HCT116 (cell line): ENCODE measurements around the gene CDKL5. TPM values are rescaled to one million over a fixed set of nuclear protein-coding genes. Genes with fewer than 3 reads are reported as not detected.

Experiments used
- ATAC-seq: fragments of 200-7000 bp; cut with Tn5 transposase; 2 replicates; pipeline ENCODE4 v1.9.1; 2020; ENCODE audit warnings: mild to moderate bottlenecking, moderate library complexity
- BruUV-seq: library from RNA; stranded (reverse); fragments of 400-500 nt; replicated peaks from 2 replicates; lab custom pipeline; 2021; lab: Mats Ljungman, UMichigan
- CTCF ChIA-PET: fragments of 300-600 bp; sonication (Branson Sonifier 250); formaldehyde crosslinking; loops from one replicate; lab custom pipeline; 2021; ENCODE audit warnings: antibody characterized with exemption; lab: Charles Lee
- POLR2A ChIA-PET: fragments of 300-600, 350-600 bp; sonication (Branson Sonifier 250); formaldehyde crosslinking; loops from one replicate; lab custom pipeline; 2021; ENCODE audit warnings: antibody characterized with exemption; lab: Charles Lee
- RAD21 ChIA-PET, 2 experiments: fragments of 300-600 bp; sonication (Branson Sonifier 250); formaldehyde crosslinking; loops; one replicate each; lab custom pipeline; 2023; ENCODE audit warnings: low total read pairs in 2 of 2; ENCODE audit not compliant: uncharacterized antibody in 2 of 2, unreplicated experiment in 2 of 2, low non-redundant PET in 1 of 2; lab: Charles Lee
- DNase-seq: peaks from one replicate; pipeline ENCODE4 v3.0.0-alpha.2; 2010; ENCODE audit warnings: low read depth, low spot score
- H2AFZ ChIP-seq: fragments of 200-600 bp; shearing (Covaris generic), sonication (generic); 2 replicates; pipeline ENCODE4 v1.6.1; 2017; ENCODE audit warnings: low read depth, mixed run types, mixed read lengths, antibody characterized with exemption, low read length; ENCODE audit not compliant: poor library complexity, severe bottlenecking
- H3K27ac ChIP-seq: 2 replicates; pipeline ENCODE4 v1.5.1; 2012; ENCODE audit warnings: low read depth, low read length
- H3K27me3 ChIP-seq: fragments of 200-600 bp; sonication (generic); 2 replicates; pipeline ENCODE4 v1.6.1; 2016; ENCODE audit warnings: mixed run types, low read length, mixed read lengths; ENCODE audit not compliant: insufficient read depth
- H3K36me3 ChIP-seq, 2 experiments: fragments of 200-500 bp in 1 of 2; fragments of 200-600 bp in 1 of 2; sonication (Bioruptor generic) in 1 of 2; sonication (generic) in 1 of 2; 2 replicates each; pipeline versions ENCODE4 v1.5.1 to v1.6.1; 2014 to 2016; ENCODE audit warnings: low read length in 2 of 2, inconsistent platforms in 1 of 2, mixed read lengths in 1 of 2, mixed run types in 1 of 2; ENCODE audit not compliant: insufficient read depth in 2 of 2, control insufficient read depth in 1 of 2
- H3K4me1 ChIP-seq, 2 experiments: fragments of 200-600 bp in 1 of 2; sonication (generic) in 1 of 2; 2 replicates each; pipeline versions ENCODE4 v1.5.1 to v1.6.1; 2012 to 2017; ENCODE audit warnings: low read length in 2 of 2, inconsistent platforms in 1 of 2, mild to moderate bottlenecking in 1 of 2, mixed read lengths in 1 of 2, mixed run types in 1 of 2, moderate library complexity in 1 of 2; ENCODE audit not compliant: insufficient read depth in 2 of 2, control insufficient read depth in 1 of 2
- H3K4me2 ChIP-seq: fragments of 200-600 bp; sonication (generic); 2 replicates; pipeline ENCODE4 v1.6.1; 2017; ENCODE audit warnings: mixed run types, low read length, mixed read lengths
- H3K4me3 ChIP-seq, 2 experiments: fragments of 200-600 bp in 1 of 2; sonication (generic) in 1 of 2; replicated peaks in 1 of 2; 2 replicates each; pipeline ENCODE4 v1.5.1; 2011 to 2016; ENCODE audit warnings: low read length in 2 of 2, control low read depth in 1 of 2, low read depth in 1 of 2, mild to moderate bottlenecking in 1 of 2, mixed read lengths in 1 of 2, mixed run types in 1 of 2
- H3K79me2 ChIP-seq: fragments of 200-600 bp; sonication (generic); 2 replicates; pipeline ENCODE4 v1.6.1; 2017; ENCODE audit warnings: mild to moderate bottlenecking, mixed run types, low read length, moderate library complexity, mixed read lengths; ENCODE audit not compliant: insufficient read depth
- H3K9ac ChIP-seq: fragments of 200-600 bp; sonication (generic); 2 replicates; pipeline ENCODE4 v1.6.1; 2016; ENCODE audit warnings: low read length, mixed read lengths
- H3K9me2 ChIP-seq: fragments of 200-600 bp; sonication (generic), shearing (Covaris generic); 2 replicates; pipeline ENCODE4 v1.6.1; 2017; ENCODE audit warnings: mixed run types, mild to moderate bottlenecking, moderate library complexity; ENCODE audit not compliant: insufficient read depth
- H3K9me3 ChIP-seq, 2 experiments: fragments of 200-500 bp in 1 of 2; fragments of 200-600 bp in 1 of 2; sonication (Bioruptor generic) in 1 of 2; sonication (generic) in 1 of 2; 2 replicates each; pipeline ENCODE4 v1.6.1; 2014 to 2017; ENCODE audit warnings: low read length in 2 of 2, mixed read lengths in 2 of 2, inconsistent platforms in 1 of 2, low read depth in 1 of 2, mild to moderate bottlenecking in 1 of 2, mixed run types in 1 of 2, moderate library complexity in 1 of 2; ENCODE audit not compliant: control insufficient read depth in 1 of 2, insufficient read depth in 1 of 2
- H4K20me1 ChIP-seq: fragments of 200-600 bp; sonication (generic), shearing (Covaris generic); 2 replicates; pipeline ENCODE4 v1.6.1; 2017; ENCODE audit warnings: mixed run types, mild to moderate bottlenecking, moderate library complexity; ENCODE audit not compliant: insufficient read depth
- ATF3 ChIP-seq: IDR thresholded peaks from 2 replicates; pipeline ENCODE4 v1.6.1; 2012
- CBX3 ChIP-seq: IDR thresholded peaks from 2 replicates; pipeline ENCODE4 v1.6.1; 2012; ENCODE audit warnings: low read depth
- CTCF ChIP-seq, 3 experiments: fragments of 200-600 bp in 1 of 3; sonication (generic) in 1 of 3; IDR thresholded peaks in 2 of 3; conservative IDR thresholded peaks in 1 of 3; 2 replicates each; pipeline ENCODE4 v1.5.1; 2012 to 2017; ENCODE audit warnings: low read depth in 2 of 3, low read length in 2 of 3, antibody characterized with exemption in 1 of 3, borderline replicate concordance in 1 of 3, control low read depth in 1 of 3, mild to moderate bottlenecking in 1 of 3, mixed read lengths in 1 of 3, mixed run types in 1 of 3, moderate library complexity in 1 of 3; ENCODE audit not compliant: insufficient read depth in 1 of 3
- EGR1 ChIP-seq: IDR thresholded peaks from 2 replicates; pipeline ENCODE4 v1.6.1; 2012; ENCODE audit warnings: low read depth
- ELF1 ChIP-seq: IDR thresholded peaks from 2 replicates; pipeline ENCODE4 v1.6.1; 2012; ENCODE audit warnings: low read depth, borderline replicate concordance
- EZH2 ChIP-seq: fragments of 200-600 bp; sonication (generic); IDR thresholded peaks from 2 replicates; pipeline ENCODE4 v1.6.1; 2017; ENCODE audit warnings: antibody characterized with exemption, mixed run types
- EZH2phosphoT487 ChIP-seq: fragments of 200-600 bp; IDR thresholded peaks from 2 replicates; pipeline ENCODE4 v1.6.1; 2018; ENCODE audit warnings: antibody characterized with exemption, borderline replicate concordance
- FOSL1 ChIP-seq: IDR thresholded peaks from 2 replicates; pipeline ENCODE4 v1.6.1; 2012; ENCODE audit warnings: low read depth
- JUND ChIP-seq: IDR thresholded peaks from 2 replicates; pipeline ENCODE4 v1.6.1; 2012
- POLR2AphosphoS5 ChIP-seq: IDR thresholded peaks from 2 replicates; pipeline ENCODE4 v1.6.1; 2011; ENCODE audit warnings: mild to moderate bottlenecking, low read depth, low read length, moderate library complexity
- RAD21 ChIP-seq: IDR thresholded peaks from 2 replicates; pipeline ENCODE4 v1.6.1; 2012; ENCODE audit warnings: low read depth, mild to moderate bottlenecking
- SIN3A ChIP-seq: IDR thresholded peaks from 2 replicates; pipeline ENCODE4 v1.6.1; 2012; ENCODE audit warnings: low read depth
- SRF ChIP-seq: IDR thresholded peaks from 2 replicates; pipeline ENCODE4 v1.6.1; 2012; ENCODE audit warnings: low read depth
- TCF7L2 ChIP-seq: IDR thresholded peaks from 2 replicates; pipeline ENCODE4 v1.7.0; 2011; ENCODE audit warnings: borderline replicate concordance, inconsistent platforms; ENCODE audit not compliant: insufficient read depth, insufficient read length; ENCODE audit errors: extremely low read depth
- YY1 ChIP-seq: IDR thresholded peaks from 2 replicates; pipeline ENCODE4 v1.6.1; 2011; ENCODE audit warnings: low read length, low read depth, moderate library complexity, mild to moderate bottlenecking; ENCODE audit not compliant: insufficient replicate concordance; ENCODE audit errors: extremely low read depth
- ZFX ChIP-seq: fragments of 450-650 bp; IDR thresholded peaks from 2 replicates; pipeline ENCODE4 v1.6.1; 2017
- ZNF274 ChIP-seq: fragments of 200-500 bp; sonication (Bioruptor generic); IDR thresholded peaks from 2 replicates; pipeline ENCODE4 v1.6.1; 2014; ENCODE audit warnings: mild to moderate bottlenecking, low read depth, low read length, inconsistent platforms
- intact Hi-C: fragments of 100-400 bp; cut with micrococcal nuclease; formaldehyde crosslinking; loops from 2 replicates; pipeline ENCODE4 v1.10.0; 2022
- total RNA-seq: library from RNA; stranded (reverse); gene quantifications from one replicate; pipeline ENCODE4 v1.2.1, GENCODE V29; 2021; ENCODE audit not compliant: unreplicated experiment

CDKL5 gene
- total RNA-seq, 1 experiment from 2014 or later = 2.5 TPM

- H3K36me3 ChIP-seq = no peaks in the 10 kb centered on the region
- no peak overlapping the region for H3K4me2 ChIP-seq
- H3K9ac ChIP-seq = no peak overlapping the region
- intact Hi-C loops = no loop called here
- ChIA-PET CTCF (no interaction called here), RAD21 (no interaction called here), POLR2A (no interaction called here)
- H2AFZ ChIP-seq = no peak overlapping the region
- ATAC-seq (no peak), DNase-seq (no peak)
- H3K79me2 ChIP-seq = no peaks in the 10 kb centered on the region
- no peaks in the 10 kb centered on the region for H3K9me3 ChIP-seq
- no peaks in the 10 kb centered on the region for H3K27me3 ChIP-seq
- no TSS peak for BruUV-seq
- TF ChIP-seq CBX3 = no peak
- TF ChIP-seq ATF3 = no peak
- no peak for TF ChIP-seq ELF1
- TF ChIP-seq SIN3A = no peak
- TF ChIP-seq EZH2 = no peak
- no peak for TF ChIP-seq EZH2phosphoT487
- TF ChIP-seq JUND = no peak
- TF ChIP-seq SRF = no peak
- no peak for TF ChIP-seq ZNF274
- TF ChIP-seq FOSL1 = no peak
- no peak for TF ChIP-seq EGR1
- TF ChIP-seq TCF7L2 = no peak
- TF ChIP-seq YY1 = no peak
- no peak for TF ChIP-seq POLR2AphosphoS5
- TF ChIP-seq ZFX = no peak
- TF ChIP-seq RAD21 = no peak
- no peak for TF ChIP-seq CTCF (IDR thresholded peaks at IDR 0.05 in 2 of 3, conservative IDR thresholded peaks at IDR 0.05 in 1 of 3; ENCODE audit: borderline replicate concordance in 1 of 3, insufficient read depth in 1 of 3, low read depth in 2 of 3, low read length in 2 of 3)
- TF ChIP-seq, all 23 proteins: peak for 0
- Histone ChIP-seq H3K9me2 (no peaks in the 10 kb centered on the region), H3K4me1 (no peaks in the 10 kb centered on the region), H3K27ac (no peak overlapping the region), H3K4me3 (no peak overlapping the region), H4K20me1 (no peaks in the 10 kb centered on the region)
Observed at GRCh38 chrX:18537524-18537923, 112.1 kb downstream of the CDKL5 start.
